Astrocyte (in vitro differentiated cells and primary cell): Measurements from ENCODE around the gene SETDB2.

ENCODE experiments used
- CTCF ChIP-seq: IDR thresholded peaks from 2 replicates; pipeline ENCODE4 v1.5.1; 2011; ENCODE audit warnings: low read depth, mild to moderate bottlenecking, inconsistent platforms, low read length, moderate library complexity; ENCODE audit not compliant: insufficient read depth
- EZH2 ChIP-seq: IDR thresholded peaks from 2 replicates; pipeline ENCODE4 v1.6.1; 2012; ENCODE audit warnings: mild to moderate bottlenecking, low read length, inconsistent platforms; ENCODE audit not compliant: insufficient read depth

- no peak for TF ChIP-seq CTCF
- TF ChIP-seq EZH2, result no peak
These were observed 2.2 kb upstream of the SETDB2 start for GRCh38 chr13:49441846-49442245.
